22Rv1 (cell line): ENCODE measurements around the gene FILIP1.

Experiments
- H3K27ac ChIP-seq: fragments of 450-650 bp; 2 replicates; pipeline ENCODE4 v1.5.1; 2017
- ZFX ChIP-seq: fragments of 450-650 bp; IDR thresholded peaks from 2 replicates; pipeline ENCODE4 v1.6.1; 2017; ENCODE audit warnings: antibody characterized with exemption, borderline replicate concordance
- TF ChIP-seq, protein P1 (sequence below): fragments of 450-650 bp; IDR thresholded peaks from 2 replicates; pipeline ENCODE4 v1.5.1; 2017; ENCODE audit warnings: mild to moderate bottlenecking

FILIP1 gene

DNA sequence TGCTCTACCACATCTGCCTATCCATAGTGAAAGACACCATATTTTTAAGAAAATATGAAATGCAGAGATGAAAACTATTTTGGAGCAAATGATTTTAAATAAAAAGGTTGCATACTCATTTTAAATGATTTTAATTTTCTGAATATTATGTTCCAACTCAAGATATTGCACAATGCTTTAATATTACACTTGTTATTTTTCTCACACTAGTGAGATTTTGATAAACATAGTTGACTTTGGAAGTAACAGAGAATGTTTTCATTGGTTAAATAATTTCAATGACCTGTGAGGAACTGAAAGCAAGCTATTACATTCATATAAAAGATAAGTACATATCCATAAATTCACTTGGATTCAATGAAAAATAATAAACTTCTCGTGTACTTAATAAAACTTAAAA lies 201.9 kb downstream of the FILIP1 start:
- no peak overlapping the region for H3K27ac ChIP-seq
- TF ChIP-seq ZFX, result no peak
- TF ChIP-seq, protein P1, sequence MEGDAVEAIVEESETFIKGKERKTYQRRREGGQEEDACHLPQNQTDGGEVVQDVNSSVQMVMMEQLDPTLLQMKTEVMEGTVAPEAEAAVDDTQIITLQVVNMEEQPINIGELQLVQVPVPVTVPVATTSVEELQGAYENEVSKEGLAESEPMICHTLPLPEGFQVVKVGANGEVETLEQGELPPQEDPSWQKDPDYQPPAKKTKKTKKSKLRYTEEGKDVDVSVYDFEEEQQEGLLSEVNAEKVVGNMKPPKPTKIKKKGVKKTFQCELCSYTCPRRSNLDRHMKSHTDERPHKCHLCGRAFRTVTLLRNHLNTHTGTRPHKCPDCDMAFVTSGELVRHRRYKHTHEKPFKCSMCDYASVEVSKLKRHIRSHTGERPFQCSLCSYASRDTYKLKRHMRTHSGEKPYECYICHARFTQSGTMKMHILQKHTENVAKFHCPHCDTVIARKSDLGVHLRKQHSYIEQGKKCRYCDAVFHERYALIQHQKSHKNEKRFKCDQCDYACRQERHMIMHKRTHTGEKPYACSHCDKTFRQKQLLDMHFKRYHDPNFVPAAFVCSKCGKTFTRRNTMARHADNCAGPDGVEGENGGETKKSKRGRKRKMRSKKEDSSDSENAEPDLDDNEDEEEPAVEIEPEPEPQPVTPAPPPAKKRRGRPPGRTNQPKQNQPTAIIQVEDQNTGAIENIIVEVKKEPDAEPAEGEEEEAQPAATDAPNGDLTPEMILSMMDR, result no peak

DNA sequence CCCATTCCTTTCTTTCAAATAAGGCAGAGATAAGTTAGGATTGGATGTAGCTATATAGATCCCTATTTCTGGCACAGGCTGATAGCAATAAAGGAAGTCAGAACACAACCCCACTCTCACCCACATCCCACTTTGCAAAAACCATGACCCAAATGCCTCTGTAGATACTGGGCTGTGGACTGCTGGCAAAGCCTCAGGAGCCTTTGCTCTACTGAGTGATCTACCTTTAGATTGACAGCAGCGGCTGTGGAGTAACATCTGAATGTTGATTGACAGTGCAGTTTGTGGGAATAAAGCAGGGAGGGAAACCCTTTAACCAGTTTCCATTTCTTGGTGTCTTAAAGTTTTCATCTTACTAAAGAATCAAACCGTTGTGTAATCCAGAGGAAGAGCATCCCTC lies 202.3 kb downstream of the FILIP1 start:
- H3K27ac ChIP-seq, result no peak overlapping the region
- no peak for TF ChIP-seq ZFX
- TF ChIP-seq, protein P1, result no peak

DNA sequence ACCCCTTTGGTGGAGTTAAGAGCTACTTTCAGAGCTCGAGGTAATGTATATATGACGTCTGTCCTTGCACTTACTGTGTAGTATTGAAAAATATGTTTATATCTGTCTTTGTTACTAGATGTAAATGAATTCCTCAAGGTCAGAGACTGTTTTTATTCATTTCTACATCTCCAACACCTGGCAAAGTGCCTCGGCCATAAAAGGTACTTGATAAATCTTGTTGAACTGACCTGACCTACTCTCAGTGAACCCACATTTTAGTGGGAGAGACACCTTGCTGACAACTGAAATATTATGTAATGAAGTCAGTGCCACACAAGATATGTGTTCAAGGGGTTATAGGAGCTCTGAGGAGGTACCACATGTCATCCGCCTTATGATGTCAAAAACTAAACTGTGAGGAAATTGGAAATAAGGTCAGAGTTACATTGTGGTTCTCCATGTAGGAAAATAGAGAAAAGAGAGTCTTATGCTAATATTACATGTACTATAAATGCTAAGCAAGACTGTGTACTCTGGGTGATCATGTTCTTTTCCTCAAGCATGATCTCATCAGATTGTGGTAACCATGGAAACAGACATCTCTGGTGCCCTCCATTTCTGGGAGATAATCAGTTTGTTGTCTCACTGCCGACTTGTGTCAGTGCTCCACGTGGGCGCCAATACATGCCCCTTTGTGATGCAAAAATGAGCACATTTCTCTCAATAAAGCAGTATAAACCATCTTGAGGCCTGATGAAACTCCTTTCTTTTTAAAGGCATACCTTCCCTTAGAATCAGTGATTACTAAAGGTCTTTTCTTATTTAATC lies 203.3 kb downstream of the FILIP1 start:
- no peak overlapping the region for H3K27ac ChIP-seq
- TF ChIP-seq, protein P1, result no peak
- no peak for TF ChIP-seq ZFX

DNA sequence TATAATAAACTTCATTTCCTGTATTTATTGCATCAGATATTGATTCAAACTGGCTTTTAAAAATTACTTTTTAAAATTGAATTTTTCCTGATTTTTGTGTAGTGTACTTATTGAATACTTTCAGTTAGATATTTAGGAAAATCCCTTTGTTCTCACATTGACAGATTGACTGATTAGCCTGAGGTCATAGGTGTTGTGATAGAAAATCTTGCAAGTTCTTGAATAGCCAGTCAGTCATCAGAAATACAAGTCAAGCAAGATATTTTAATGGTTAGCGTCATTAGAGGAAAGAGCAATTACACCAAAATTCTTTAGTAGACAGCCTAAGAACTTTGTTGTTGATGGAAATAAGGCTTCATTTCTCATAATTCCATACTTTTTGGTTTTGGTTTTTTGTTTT lies 205.6 kb downstream of the FILIP1 start:
- no peak overlapping the region for H3K27ac ChIP-seq
- TF ChIP-seq, protein P1, result no peak
- no peak for TF ChIP-seq ZFX

DNA sequence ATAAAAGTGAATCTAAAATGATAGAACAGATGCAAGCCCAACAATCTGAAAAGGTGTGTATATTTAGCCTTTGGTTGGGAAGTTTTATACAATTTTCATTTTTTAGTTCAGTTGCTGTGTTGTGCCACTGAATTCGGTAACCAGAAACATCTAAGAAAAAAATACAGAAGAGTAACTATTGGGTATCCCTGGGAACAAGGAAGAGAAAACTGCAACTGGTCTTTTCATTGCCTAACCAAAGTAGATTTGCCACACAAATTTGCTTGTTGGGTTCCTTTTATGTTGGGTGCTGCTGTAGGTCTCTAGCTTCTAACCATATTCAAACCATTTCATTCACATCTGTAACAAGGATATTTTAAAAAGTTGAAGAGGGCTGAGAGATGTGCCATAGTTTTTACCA lies 206.2 kb downstream of the FILIP1 start:
- no peak overlapping the region for H3K27ac ChIP-seq
- TF ChIP-seq, protein P1, result no peak
- TF ChIP-seq ZFX, result no peak

DNA sequence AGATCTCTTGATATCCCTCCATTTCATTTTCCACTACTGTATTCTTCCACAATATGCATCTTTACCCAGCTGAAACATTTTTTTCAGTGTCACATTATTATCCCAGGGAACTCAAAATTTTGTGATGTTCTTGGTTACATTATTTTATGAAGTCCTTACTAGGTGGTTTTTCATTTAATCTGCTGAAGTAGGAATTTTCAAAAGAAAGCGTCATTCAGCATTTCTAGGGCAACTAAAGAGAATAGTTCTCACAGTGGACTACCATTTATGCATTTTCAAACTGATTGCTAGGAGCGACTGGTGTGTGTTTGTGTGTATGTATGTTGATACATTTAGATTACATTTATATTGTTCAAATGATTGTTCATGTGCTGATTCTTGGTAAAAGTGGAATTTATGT lies 206.6 kb downstream of the FILIP1 start:
- TF ChIP-seq, protein P1, result no peak
- TF ChIP-seq ZFX, result no peak
- no peak overlapping the region for H3K27ac ChIP-seq

DNA sequence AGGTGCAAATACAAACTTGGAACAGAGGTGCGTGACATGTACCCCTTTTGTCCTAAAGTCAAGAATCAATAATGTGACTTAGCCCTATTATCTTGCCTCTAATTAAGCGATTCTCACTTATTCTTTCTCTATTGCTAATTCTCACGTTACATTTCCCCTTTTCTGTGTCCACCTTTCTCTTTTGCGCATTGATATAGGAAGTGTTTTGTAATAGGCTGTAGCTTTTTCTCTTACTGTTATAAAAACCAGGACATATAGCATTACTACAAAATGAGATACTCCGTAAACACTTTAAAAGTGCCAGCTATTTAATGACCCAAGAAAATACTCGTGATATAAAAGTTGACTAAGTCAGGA lies 208.3 kb downstream of the FILIP1 start:
- H3K27ac ChIP-seq, result peak overlapping the region; percentile 97

More for the DNA sequence above, 208.3 kb downstream of the FILIP1 start:
- TF ChIP-seq, protein P1, result no peak
- TF ChIP-seq ZFX, result no peak
